ENCODE measurements around the gene LITAF.

The LITAF gene

DNA sequence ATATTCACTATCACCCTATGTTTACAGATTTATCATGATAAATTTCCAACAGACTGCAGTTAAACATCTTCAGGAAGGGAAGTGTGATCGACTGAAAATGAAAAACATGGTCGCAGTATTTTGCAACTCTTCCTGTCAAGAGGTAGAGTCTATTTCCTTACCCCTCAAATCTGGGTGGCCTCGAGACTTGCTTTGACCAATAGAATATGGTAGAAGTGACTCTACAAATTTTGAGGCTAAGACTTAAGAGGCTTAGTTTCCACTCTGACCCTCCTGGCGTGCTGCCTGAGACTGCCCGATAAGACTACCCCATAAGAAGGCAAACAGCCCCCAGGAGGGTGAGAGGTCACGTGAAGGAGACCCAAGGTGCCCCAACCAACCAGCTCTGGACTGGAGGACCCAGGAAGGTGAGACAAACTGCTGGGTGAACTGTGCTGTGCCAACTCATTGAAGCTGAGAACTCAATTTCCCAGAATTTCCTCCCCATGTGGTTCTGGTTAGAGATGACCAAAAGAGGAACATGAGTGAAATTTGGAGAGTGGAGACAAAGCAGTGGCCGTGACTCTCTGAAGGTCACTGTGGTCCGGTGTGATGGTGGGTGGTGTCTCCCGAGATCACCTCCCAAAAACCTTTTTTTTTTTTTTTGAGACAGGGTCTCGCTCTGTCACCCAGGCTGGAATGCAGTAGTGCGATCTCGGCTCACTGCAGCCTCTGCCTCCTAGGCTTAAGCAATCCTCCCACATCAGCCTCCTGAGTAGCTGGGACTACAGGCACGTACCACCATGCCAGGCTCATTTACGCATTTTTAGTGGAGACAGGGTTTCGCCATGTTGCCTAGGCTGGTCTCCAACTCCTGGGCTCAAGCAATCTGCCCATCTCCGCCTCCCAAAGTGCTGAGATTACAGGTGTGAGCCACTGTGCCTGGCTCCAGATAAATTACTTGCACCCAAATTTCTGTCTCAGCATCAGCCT, 38.2 kb upstream of the LITAF start:
- CTCF ChIA-PET, result interaction anchor here (0.7 to 1.1 kb wide), 3 partner anchors 16 to 93 kb away, joined by 3 read pairs; no protein-coding TSS in a partner anchor
- H3K9me3 ChIP-seq (ENCODE audit: control insufficient read depth, insufficient read depth, low read depth, low read length), result no peaks in the 10 kb centered on the region
- POLR2A ChIA-PET, result no interaction called here
- TF ChIP-seq ZFP69B (tag by site-specific recombination; IDR thresholded peaks at IDR 0.05), result no peak
- no peak for TF ChIP-seq ZNF174 (tag by site-specific recombination; IDR thresholded peaks at IDR 0.05)
- no peak for TF ChIP-seq ZNF239 (tag by site-specific recombination; IDR thresholded peaks at IDR 0.05)
- no peak for TF ChIP-seq ZNF112 (tag by site-specific recombination; IDR thresholded peaks at IDR 0.05)
- no peak for TF ChIP-seq ZNF549 (tag by site-specific recombination; IDR thresholded peaks at IDR 0.05)
- TF ChIP-seq ZSCAN30 (tag by site-specific recombination; IDR thresholded peaks at IDR 0.05), result no peak
- TF ChIP-seq, protein P1, sequence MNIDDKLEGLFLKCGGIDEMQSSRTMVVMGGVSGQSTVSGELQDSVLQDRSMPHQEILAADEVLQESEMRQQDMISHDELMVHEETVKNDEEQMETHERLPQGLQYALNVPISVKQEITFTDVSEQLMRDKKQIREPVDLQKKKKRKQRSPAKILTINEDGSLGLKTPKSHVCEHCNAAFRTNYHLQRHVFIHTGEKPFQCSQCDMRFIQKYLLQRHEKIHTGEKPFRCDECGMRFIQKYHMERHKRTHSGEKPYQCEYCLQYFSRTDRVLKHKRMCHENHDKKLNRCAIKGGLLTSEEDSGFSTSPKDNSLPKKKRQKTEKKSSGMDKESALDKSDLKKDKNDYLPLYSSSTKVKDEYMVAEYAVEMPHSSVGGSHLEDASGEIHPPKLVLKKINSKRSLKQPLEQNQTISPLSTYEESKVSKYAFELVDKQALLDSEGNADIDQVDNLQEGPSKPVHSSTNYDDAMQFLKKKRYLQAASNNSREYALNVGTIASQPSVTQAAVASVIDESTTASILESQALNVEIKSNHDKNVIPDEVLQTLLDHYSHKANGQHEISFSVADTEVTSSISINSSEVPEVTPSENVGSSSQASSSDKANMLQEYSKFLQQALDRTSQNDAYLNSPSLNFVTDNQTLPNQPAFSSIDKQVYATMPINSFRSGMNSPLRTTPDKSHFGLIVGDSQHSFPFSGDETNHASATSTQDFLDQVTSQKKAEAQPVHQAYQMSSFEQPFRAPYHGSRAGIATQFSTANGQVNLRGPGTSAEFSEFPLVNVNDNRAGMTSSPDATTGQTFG (tag by site-specific recombination; IDR thresholded peaks at IDR 0.05; ENCODE audit: borderline replicate concordance), result no peak
- no peak for TF ChIP-seq ZNF391 (tag by site-specific recombination; IDR thresholded peaks at IDR 0.05; ENCODE audit: borderline replicate concordance, low read depth)
- TF ChIP-seq, protein P2, sequence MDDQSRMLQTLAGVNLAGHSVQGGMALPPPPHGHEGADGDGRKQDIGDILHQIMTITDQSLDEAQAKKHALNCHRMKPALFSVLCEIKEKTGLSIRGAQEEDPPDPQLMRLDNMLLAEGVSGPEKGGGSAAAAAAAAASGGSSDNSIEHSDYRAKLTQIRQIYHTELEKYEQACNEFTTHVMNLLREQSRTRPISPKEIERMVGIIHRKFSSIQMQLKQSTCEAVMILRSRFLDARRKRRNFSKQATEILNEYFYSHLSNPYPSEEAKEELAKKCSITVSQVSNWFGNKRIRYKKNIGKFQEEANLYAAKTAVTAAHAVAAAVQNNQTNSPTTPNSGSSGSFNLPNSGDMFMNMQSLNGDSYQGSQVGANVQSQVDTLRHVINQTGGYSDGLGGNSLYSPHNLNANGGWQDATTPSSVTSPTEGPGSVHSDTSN (CRISPR knock-in tag; IDR thresholded peaks at IDR 0.05), result no peak
- no peak for TF ChIP-seq ZSCAN16 (tag by site-specific recombination; IDR thresholded peaks at IDR 0.05)
- TF ChIP-seq, protein P3, sequence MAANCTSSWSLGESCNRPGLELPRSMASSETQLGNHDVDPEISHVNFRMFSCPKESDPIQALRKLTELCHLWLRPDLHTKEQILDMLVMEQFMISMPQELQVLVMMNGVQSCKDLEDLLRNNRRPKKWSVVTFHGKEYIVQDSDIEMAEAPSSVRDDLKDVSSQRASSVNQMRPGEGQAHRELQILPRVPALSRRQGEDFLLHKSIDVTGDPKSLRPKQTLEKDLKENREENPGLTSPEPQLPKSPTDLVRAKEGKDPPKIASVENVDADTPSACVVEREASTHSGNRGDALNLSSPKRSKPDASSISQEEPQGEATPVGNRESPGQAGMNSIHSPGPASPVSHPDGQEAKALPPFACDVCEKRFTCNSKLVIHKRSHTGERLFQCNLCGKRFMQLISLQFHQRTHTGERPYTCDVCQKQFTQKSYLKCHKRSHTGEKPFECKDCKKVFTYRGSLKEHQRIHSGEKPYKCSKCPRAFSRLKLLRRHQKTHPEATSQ (tag by site-specific recombination; IDR thresholded peaks at IDR 0.05), result no peak
- TF ChIP-seq YY2 (tag by site-specific recombination; IDR thresholded peaks at IDR 0.05), result no peak
- no peaks in the 10 kb centered on the region for H3K36me3 ChIP-seq (ENCODE audit: control insufficient read depth in 2 of 2, insufficient read depth in 1 of 2, low read length in 2 of 2)
- H3K27ac ChIP-seq (ENCODE audit: extremely low read depth, low read depth, low read length), result no peak overlapping the region
- H3K4me3 ChIP-seq (ENCODE audit: low read depth, low read length), result no peak overlapping the region
- no peaks in the 10 kb centered on the region for H3K4me1 ChIP-seq (ENCODE audit: control insufficient read depth, insufficient read depth, low read length)

DNA sequence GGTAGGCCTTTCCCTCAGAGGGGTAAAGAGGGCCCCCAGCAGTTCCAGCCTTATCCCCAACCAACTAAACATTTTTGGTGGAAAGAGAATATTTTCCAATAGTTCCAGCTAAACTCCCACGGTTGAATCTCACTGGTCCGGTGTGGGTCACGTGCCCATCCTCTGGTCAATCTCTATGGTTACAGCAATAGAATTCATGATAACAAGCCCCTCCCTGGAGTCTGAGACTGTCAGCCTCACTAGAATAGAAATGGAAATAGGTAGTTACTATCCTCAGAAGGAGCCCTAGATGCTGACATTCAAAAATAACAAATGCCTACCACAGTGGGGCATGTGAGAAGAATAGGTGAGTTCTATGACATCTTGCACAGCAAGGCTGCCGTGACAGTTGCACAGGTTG, 37.5 kb upstream of the LITAF start:
- CTCF ChIA-PET, result interaction anchor here (1.1 kb wide), 2 partner anchors 17 to 92 kb away, joined by 3 read pairs; no protein-coding TSS in a partner anchor
- Histone ChIP-seq H3K36me3 (ENCODE audit: control insufficient read depth in 2 of 2, insufficient read depth in 1 of 2, low read length in 2 of 2) (no peaks in the 10 kb centered on the region), H3K27ac (ENCODE audit: extremely low read depth, low read depth, low read length) (no peak overlapping the region), H3K4me3 (ENCODE audit: low read depth, low read length) (no peak overlapping the region), H3K9me3 (ENCODE audit: control insufficient read depth, insufficient read depth, low read depth, low read length) (no peaks in the 10 kb centered on the region), H3K4me1 (ENCODE audit: control insufficient read depth, insufficient read depth, low read length) (no peaks in the 10 kb centered on the region)
- TF ChIP-seq HOXD13 (CRISPR knock-in tag; IDR thresholded peaks at IDR 0.05; ENCODE audit: borderline replicate concordance), result no peak
- TF ChIP-seq ZNF501 (tag by site-specific recombination; IDR thresholded peaks at IDR 0.05), result no peak
- TF ChIP-seq SCRT1 (tag by site-specific recombination; IDR thresholded peaks at IDR 0.05; ENCODE audit: borderline replicate concordance), result no peak
- TF ChIP-seq, protein P4, sequence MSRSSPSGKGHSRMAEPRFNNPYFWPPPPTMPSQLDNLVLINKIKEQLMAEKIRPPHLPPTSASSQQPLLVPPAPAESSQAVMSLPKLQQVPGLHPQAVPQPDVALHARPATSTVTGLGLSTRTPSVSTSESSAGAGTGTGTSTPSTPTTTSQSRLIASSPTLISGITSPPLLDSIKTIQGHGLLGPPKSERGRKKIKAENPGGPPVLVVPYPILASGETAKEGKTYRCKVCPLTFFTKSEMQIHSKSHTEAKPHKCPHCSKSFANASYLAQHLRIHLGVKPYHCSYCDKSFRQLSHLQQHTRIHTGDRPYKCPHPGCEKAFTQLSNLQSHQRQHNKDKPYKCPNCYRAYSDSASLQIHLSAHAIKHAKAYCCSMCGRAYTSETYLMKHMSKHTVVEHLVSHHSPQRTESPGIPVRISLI (tag by site-specific recombination; IDR thresholded peaks at IDR 0.05), result no peak
- TF ChIP-seq ZNF133 (tag by site-specific recombination; IDR thresholded peaks at IDR 0.05), result no peak
- TF ChIP-seq ZNF558 (tag by site-specific recombination; IDR thresholded peaks at IDR 0.05), result no peak
- no peak for TF ChIP-seq SP7 (tag by site-specific recombination; IDR thresholded peaks at IDR 0.05)
- TF ChIP-seq, protein P1 (tag by site-specific recombination; IDR thresholded peaks at IDR 0.05; ENCODE audit: borderline replicate concordance), result no peak
- POLR2A ChIA-PET, result no interaction called here
